Prostate gland (tissue), 2 donors: Measurements from ENCODE around the gene SEPTIN2. TPM values are rescaled to one million over a fixed set of nuclear protein-coding genes. Genes with fewer than 3 reads are reported as not detected.
A peak's percentile ranks its signal among the peaks of the same experiment; 100 is the strongest.

Experiments
- DNase-seq: peaks from one replicate; pipeline ENCODE4 v3.0.0-alpha.2; 2019; ENCODE audit warnings: low spot score
- H3K27ac ChIP-seq, 2 donors: fragments of 200-600 bp; sonication (generic); 2 replicates each; pipeline ENCODE4 v1.5.1; 2017 to 2019
- H3K27me3 ChIP-seq: fragments of 200-600 bp; sonication (generic); replicated peaks from 2 replicates; pipeline ENCODE4 v1.5.1; 2019; ENCODE audit not compliant: insufficient read depth
- H3K36me3 ChIP-seq, 2 donors: fragments of 200-600 bp; sonication (generic); 1 replicate in 1 of 2; 2 replicates in 1 of 2; pipeline versions ENCODE4 v1.5.1 to v1.8.1; 2017 to 2019
- H3K4me1 ChIP-seq: fragments of 200-600 bp; sonication (generic); replicated peaks from 2 replicates; pipeline ENCODE4 v1.5.1; 2019
- H3K4me3 ChIP-seq, 2 donors: fragments of 200-600 bp; sonication (generic); 2 replicates each; pipeline ENCODE4 v1.5.1; 2017 to 2019
- H3K9me3 ChIP-seq: fragments of 200-600 bp; sonication (generic); 2 replicates; pipeline ENCODE4 v1.5.1; 2017
- CTCF ChIP-seq, 4 experiments: fragments of 200-600 bp in 2 of 4; fragments of 450-650 bp in 2 of 4; sonication (generic) in 2 of 4; IDR thresholded peaks; 1 replicate in 3 of 4; 2 replicates in 1 of 4; pipeline ENCODE4 v1.5.1; 2016 to 2019; ENCODE audit warnings: antibody characterized with exemption in 4 of 4, mild to moderate bottlenecking in 2 of 4, moderate library complexity in 2 of 4
- POLR2A ChIP-seq: fragments of 450-650 bp; IDR thresholded peaks from one replicate; pipeline ENCODE4 v1.6.1; 2016; ENCODE audit warnings: antibody characterized with exemption, mild to moderate bottlenecking
- POLR2AphosphoS5 ChIP-seq: sonication (generic); formaldehyde crosslinking; IDR thresholded peaks from one replicate; pipeline ENCODE4 v1.6.1; 2017; ENCODE audit warnings: antibody characterized with exemption
- WGBS: methylation state at CpG from one replicate; pipeline ENCODE4 v1.1.5; 2018; 5-methylcytosine and 5-hydroxymethylcytosine counted together
- intact Hi-C: fragments of 100-400 bp; cut with DNase I; formaldehyde crosslinking; loops from one replicate; pipeline ENCODE4 v1.14.2; 2022
- total RNA-seq, 2 donors: library from RNA; depleted of rRNA; stranded (reverse); fragments of >200 nt; gene quantifications; one replicate each; pipeline ENCODE4 v1.1.0, GENCODE V29; 2016

Gene SEPTIN2
- total RNA-seq, 2 donors from 2014 or later = 202 to 284 TPM

- no peak overlapping the region for H3K4me3 ChIP-seq
- H3K9me3 ChIP-seq = no peaks in the 10 kb centered on the region
- H3K27ac ChIP-seq = peak overlapping the region; percentile 12 to 19
- no peak for DNase-seq
- intact Hi-C loops = no loop called here
- H3K36me3 ChIP-seq = peaks cover 7 to 26% of the 10 kb centered on the region in 2 donors
- TF ChIP-seq POLR2AphosphoS5 (no peak), CTCF (IDR thresholded peaks at IDR 0.05) (no peak), POLR2A (no peak)
- 31% methylated on average over 8 of the region's 8 CpGs for WGBS
- no peaks in the 10 kb centered on the region for H3K4me1 ChIP-seq
- H3K27me3 ChIP-seq = no peaks in the 10 kb centered on the region
These were observed 24.3 kb downstream of the SEPTIN2 start for GRCh38 chr2:241339839-241340630.

GRCh38 chr2:241340631-241341163, 25.0 kb downstream of the SEPTIN2 start:
- Histone ChIP-seq H3K27ac (peak overlapping the region; percentile 12 to 19), H3K4me3 (no peak overlapping the region), H3K9me3 (no peaks in the 10 kb centered on the region), H3K27me3 (no peaks in the 10 kb centered on the region), H3K36me3 (peaks cover 7 to 26% of the 10 kb centered on the region in 2 donors), H3K4me1 (no peaks in the 10 kb centered on the region)
- no peak for DNase-seq
- 68% methylated on average over 3 of the region's 3 CpGs for WGBS
- TF ChIP-seq POLR2AphosphoS5 (no peak), CTCF (IDR thresholded peaks at IDR 0.05) (no peak), POLR2A (no peak)
- intact Hi-C loops = no loop called here

DNA sequence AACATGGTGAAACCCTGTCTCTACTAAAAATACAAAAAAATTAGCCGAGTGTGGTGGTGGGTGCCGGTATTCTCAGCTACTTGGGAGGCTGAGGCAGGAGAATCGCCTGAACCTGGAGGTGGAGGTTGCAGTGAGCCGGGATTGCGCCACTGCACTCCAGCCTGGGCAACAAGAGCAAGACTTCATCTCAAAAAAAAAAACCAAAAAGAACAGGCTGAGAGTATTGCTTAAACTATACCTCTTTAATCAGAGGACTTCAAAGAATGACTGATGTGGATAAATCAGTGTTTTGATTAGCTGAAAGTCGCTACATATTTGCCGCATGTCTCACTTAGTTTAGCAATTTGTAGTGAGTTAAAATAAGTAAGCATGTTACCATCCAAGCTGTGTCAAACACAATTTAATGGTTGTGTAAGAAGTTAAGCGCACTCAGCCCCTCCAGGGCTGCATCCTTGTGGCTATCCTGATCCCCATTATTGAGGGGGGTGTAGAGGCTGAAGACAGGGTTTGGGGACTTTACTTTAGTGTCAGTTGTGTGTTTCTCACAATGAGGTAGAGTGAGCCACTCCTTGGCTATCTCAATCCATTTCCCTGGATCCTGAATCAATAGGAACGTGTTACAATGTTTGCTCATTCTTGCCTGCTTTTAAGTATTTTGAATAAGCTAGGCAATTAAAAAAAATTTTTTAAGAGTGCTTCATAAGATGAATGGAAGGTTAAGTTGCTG, 29.4 kb downstream of the SEPTIN2 start:
- intact Hi-C loops = no loop called here
- Histone ChIP-seq H3K27ac (no peak overlapping the region), H3K36me3 (peaks cover 12 to 13% of the 10 kb centered on the region in 2 donors), H3K4me1 (no peaks in the 10 kb centered on the region), H3K4me3 (no peak overlapping the region), H3K27me3 (no peaks in the 10 kb centered on the region), H3K9me3 (no peaks in the 10 kb centered on the region)
- TF ChIP-seq POLR2AphosphoS5 (no peak), POLR2A (no peak), CTCF (IDR thresholded peaks at IDR 0.05) (no peak)
- DNase-seq = no peak
- 90% methylated on average over 9 of the region's 9 CpGs for WGBS

- H3K9me3 ChIP-seq = no peaks in the 10 kb centered on the region
- H3K4me3 ChIP-seq = no peak overlapping the region
- no peak for DNase-seq
- no peaks in the 10 kb centered on the region for H3K27me3 ChIP-seq
- peaks cover 9 to 11% of the 10 kb centered on the region in 2 donors for H3K36me3 ChIP-seq
- H3K4me1 ChIP-seq = peaks cover 2% of the 10 kb centered on the region
- WGBS = 97% methylated on average over 8 of the region's 8 CpGs
- no peak for TF ChIP-seq POLR2A
- no peak for TF ChIP-seq CTCF (IDR thresholded peaks at IDR 0.05)
- no peak for TF ChIP-seq POLR2AphosphoS5
- intact Hi-C loops = loop anchor here (10.0 kb wide), 1 partner anchor 155 kb away; the partner anchor contains the start of gene STK25
- no peak overlapping the region for H3K27ac ChIP-seq
These were observed 34.2 kb downstream of the SEPTIN2 start for GRCh38 chr2:241349941-241350340.
